K562 (cell line): Measurements from ENCODE around the gene HEG1. TPM values are rescaled to one million over a fixed set of nuclear protein-coding genes. Genes with fewer than 3 reads are reported as not detected.
A peak's percentile ranks its signal among the peaks of the same experiment; 100 is the strongest.

Experiments
- ATF7 ChIP-seq: fragments of 450-650 bp; IDR thresholded peaks from 2 replicates; pipeline ENCODE4 v1.7.1; 2014; ENCODE audit warnings: mild to moderate bottlenecking, moderate library complexity
- BACH1 ChIP-seq: fragments of 200-800 bp; sonication (Bioruptor generic); IDR thresholded peaks from 2 replicates; pipeline ENCODE4 v1.6.1; 2016; ENCODE audit warnings: missing genetic modification characterization, missing compliant biosample characterization
- ILF3 ChIP-seq: fragments of 450-650 bp; IDR thresholded peaks from 2 replicates; pipeline ENCODE4 v1.6.1; 2018; ENCODE audit warnings: antibody characterized with exemption, mild to moderate bottlenecking, moderate library complexity, borderline replicate concordance
- THRA ChIP-seq: fragments of 450-650 bp; IDR thresholded peaks from 2 replicates; pipeline ENCODE4 v1.6.1; 2017; ENCODE audit warnings: mild to moderate bottlenecking, moderate library complexity
- U2AF1 ChIP-seq: fragments of 200-400 bp; formaldehyde crosslinking; optimal IDR thresholded peaks from 2 replicates; pipeline ENCODE3; 2017; ENCODE audit warnings: mild to moderate bottlenecking, low read depth, low read length, moderate library complexity
- ZNF318 ChIP-seq, 2 experiments: fragments of 450-650 bp; IDR thresholded peaks; 2 replicates each; pipeline ENCODE4 v1.6.1; 2016; ENCODE audit warnings: mild to moderate bottlenecking in 2 of 2, borderline replicate concordance in 1 of 2, low read depth in 1 of 2, moderate library complexity in 1 of 2
- polyA plus RNA-seq, 8 experiments: library from polyadenylated mRNA; depleted of rRNA in 4 of 8; stranded (reverse) in 5 of 8; unstranded in 3 of 8; fragments of >200 nt; fragmentation: Nextera tagmentation in 2 of 8; fragmentation: Illumina TruSeq in 1 of 8; extraction: Ambion mirVana in 2 of 8; extraction: Trizol in 1 of 8; gene quantifications; 2 replicates each; pipeline versions ENCODE4 v1.2.1 to v1.2.3, GENCODE V29; 2011 to 2014; ENCODE audit warnings: inconsistent platforms in 1 of 8, missing spikeins in 1 of 8
- total RNA-seq, 7 experiments: library from RNA; depleted of rRNA in 6 of 7; stranded (reverse); fragments of >200 nt in 6 of 7; fragmentation: Illumina TruSeq in 2 of 7; extraction: Trizol in 2 of 7; gene quantifications; 2 replicates each; pipeline versions ENCODE4 v1.2.1 to v1.2.3, GENCODE V29; 2011 to 2021; ENCODE audit warnings: low replicate concordance in 1 of 7

The HEG1 gene
- total and polyA plus RNA-seq, 9 of the 15 experiments (the other 6 are each of a cell fraction or from before 2014, with no cell fraction given): 0.24 TPM; not detected in 8

GRCh38 chr3:125055913-125056745 lies at the start of gene HEG1 (continued):
- TF ChIP-seq ZNF318 (IDR thresholded peaks at IDR 0.05; ENCODE audit: borderline replicate concordance in 1 of 2, low read depth in 1 of 2) (no peak), THRA (no peak), ILF3 (no peak), BACH1 (no peak), U2AF1 (no peak), ATF7 (peak; percentile 32; the same call in 1 of the 2 replicates)
